Suprapubic skin (tissue), 4 donors: ENCODE results near the gene SLC25A40.

ENCODE experiments used
- CTCF ChIP-seq, 2 donors: fragments of 200-600 bp in 1 of 2; fragments of 450-650 bp in 1 of 2; sonication (generic) in 1 of 2; IDR thresholded peaks; one replicate each; pipeline ENCODE4 v1.5.1; 2016 to 2019; ENCODE audit warnings: antibody characterized with exemption in 2 of 2, mild to moderate bottlenecking in 1 of 2, moderate library complexity in 1 of 2
- EP300 ChIP-seq: sonication (generic); formaldehyde crosslinking; IDR thresholded peaks from one replicate; pipeline ENCODE4 v1.6.1; 2017; ENCODE audit warnings: antibody characterized with exemption
- POLR2A ChIP-seq, 2 donors: fragments of 450-650 bp; IDR thresholded peaks; one replicate each; pipeline ENCODE4 v1.6.1; 2017; ENCODE audit warnings: antibody characterized with exemption in 2 of 2, mild to moderate bottlenecking in 2 of 2, moderate library complexity in 2 of 2
- POLR2AphosphoS5 ChIP-seq, 3 donors: sonication (generic); formaldehyde crosslinking; IDR thresholded peaks; one replicate each; pipeline ENCODE4 v1.6.1; 2017; ENCODE audit warnings: antibody characterized with exemption in 3 of 3

DNA sequence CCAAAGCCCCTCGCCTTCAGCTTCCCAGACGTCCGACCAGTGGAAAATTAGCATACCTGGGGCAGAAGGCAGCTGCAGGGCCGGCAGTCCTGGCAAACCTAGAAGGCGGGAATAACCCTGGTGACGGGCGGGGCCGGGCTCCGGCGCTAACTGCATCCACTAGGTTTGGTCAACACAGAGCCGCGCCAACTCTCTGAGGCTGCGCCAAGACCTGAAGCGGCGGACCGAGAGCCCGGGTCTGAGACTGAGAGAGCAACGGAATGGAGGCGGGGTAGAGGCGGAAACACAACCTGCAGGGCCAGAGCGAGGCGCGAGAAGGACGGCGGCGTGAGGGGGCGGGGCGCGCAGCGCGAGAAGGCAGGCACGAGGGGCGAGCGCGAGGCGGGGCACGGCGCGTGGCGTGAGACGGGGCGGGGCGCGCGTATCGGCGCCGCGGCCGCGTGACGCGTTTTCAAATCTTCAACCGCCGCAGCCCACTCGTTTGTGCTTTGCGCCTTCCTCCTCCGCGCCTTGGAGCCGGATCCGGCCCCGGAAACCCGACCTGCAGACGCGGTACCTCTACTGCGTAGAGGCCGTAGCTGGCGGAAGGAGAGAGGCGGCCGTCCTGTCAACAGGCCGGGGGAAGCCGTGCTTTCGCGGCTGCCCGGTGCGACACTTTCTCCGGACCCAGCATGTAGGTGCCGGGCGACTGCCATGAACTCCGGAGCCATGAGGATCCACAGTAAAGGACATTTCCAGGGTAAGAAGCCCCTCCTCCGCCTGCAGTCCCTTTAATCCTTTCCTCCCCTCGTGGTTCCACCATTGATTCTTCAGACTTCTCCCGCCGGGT, at the start of gene SLC25A40, which contains the start of gene DBF4:
- TF ChIP-seq CTCF (IDR thresholded peaks at IDR 0.05) (no peak), POLR2A (IDR thresholded peaks at IDR 0.05) (peak in 1 of 2 donors; percentile 53), POLR2AphosphoS5 (IDR thresholded peaks at IDR 0.05) (peak in 1 of 3 donors; percentile 45), EP300 (no peak)
